Left ventricle myocardium inferior (tissue), 1 donor: ENCODE data around the gene OXA1L. TPM values are rescaled to one million over a fixed set of nuclear protein-coding genes. Genes with fewer than 3 reads are reported as not detected.
"Not testable (repeated sequence)": the region's sequence is repeated elsewhere in the genome, so short reads cannot be mapped to it uniquely, and the experiment has no call there.

Source experiments
- DNase-seq: peaks from one replicate; pipeline ENCODE4 v3.0.0-alpha.2; 2020
- H3K27ac ChIP-seq: fragments of 200-600 bp; replicated peaks from 2 replicates; pipeline ENCODE4 v1.8.0; 2021
- H3K27me3 ChIP-seq: fragments of 200-600 bp; 2 replicates; pipeline ENCODE4 v1.8.0; 2021; ENCODE audit warnings: low read depth
- H3K36me3 ChIP-seq: fragments of 200-600 bp; 2 replicates; pipeline ENCODE4 v1.8.0; 2021
- H3K4me1 ChIP-seq: fragments of 200-600 bp; 2 replicates; pipeline ENCODE4 v1.8.0; 2021
- H3K4me3 ChIP-seq: fragments of 200-600 bp; 2 replicates; pipeline ENCODE4 v1.8.0; 2021; ENCODE audit warnings: mild to moderate bottlenecking, moderate library complexity
- H3K9me3 ChIP-seq: fragments of 200-600 bp; replicated peaks from 2 replicates; pipeline ENCODE4 v1.8.0; 2021
- intact Hi-C: fragments of 100-400 bp; cut with micrococcal nuclease; formaldehyde crosslinking; loops from one replicate; pipeline ENCODE4 v1.11.0; 2022
- long read RNA-seq: library from polyadenylated mRNA; unstranded; transcript quantifications from one replicate; pipeline ENCODE4 v2.0.0, GENCODE V29; 2021
- total RNA-seq: library from RNA; stranded (reverse); fragmentation: NEBNext Ultra II Directional; extraction: Animal tissue kit (Norgen Biotek cat#: 25700); gene quantifications from one replicate; pipeline ENCODE4 v1.2.1, GENCODE V29; 2021
- TF ChIP-seq, protein P1 (sequence below): fragments of 200-600 bp; IDR thresholded peaks from 2 replicates; pipeline ENCODE4 v1.8.0; 2021; ENCODE audit warnings: antibody characterized with exemption, mild to moderate bottlenecking, borderline replicate concordance
- donor health status: DM: no; HTN: yes; CAD: no; lungs with severe emphysema.

The OXA1L gene
- total RNA-seq: 182 TPM
- long read RNA-seq, transcript OXA1L-201 (10 exons, 1,719 nt): major isoform, 251 of 288 reads
- long read RNA-seq, partial matches to known transcripts: 21 of 288 reads
- long read RNA-seq, other reads (novel, unspliced or antisense): 14 of 288 reads

DNA sequence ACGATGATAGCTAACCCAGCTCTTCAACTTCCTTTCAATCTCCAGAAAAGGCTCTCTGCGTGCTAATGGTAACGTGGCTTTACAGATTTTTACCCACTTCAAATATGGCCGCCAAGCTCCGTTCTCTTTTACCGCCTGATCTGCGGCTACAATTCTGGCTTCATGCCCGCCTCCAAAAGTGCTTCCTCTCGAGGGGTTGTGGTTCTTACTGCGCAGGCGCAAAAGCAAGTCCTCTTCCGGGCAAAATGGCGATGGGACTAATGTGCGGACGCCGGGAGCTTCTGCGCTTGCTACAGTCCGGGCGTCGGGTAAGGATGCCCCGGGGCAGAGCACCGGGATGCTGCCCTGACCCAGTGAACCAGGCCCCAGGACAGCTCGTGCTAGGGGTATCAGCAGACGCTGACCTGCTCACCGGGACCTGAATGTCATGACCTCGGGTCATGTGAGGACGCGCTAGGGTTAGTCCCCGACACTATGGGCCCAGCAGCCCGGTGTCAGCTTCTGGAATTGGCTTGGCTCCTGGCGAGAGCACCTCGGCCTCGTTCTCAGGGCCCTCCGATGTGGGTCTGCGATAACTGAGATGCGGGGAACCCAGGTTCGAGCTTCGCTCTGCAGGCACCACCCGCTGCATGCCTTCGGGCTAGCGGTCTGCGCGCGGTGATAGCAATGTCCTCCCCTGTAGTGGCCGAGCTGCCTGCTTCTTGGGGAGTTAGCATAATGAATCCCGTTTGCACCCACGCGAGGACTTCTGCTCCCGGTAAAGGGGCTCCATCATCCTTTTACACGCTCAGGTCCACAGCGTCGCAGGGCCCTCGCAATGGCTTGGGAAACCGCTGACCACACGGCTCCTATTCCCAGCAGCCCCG is at the start of gene OXA1L:
Gene OXA1L (plus strand): TSS at position 232 of the 866 bp plus-strand sequence. CDS start 14 bp downstream, at position 246.
- H3K27ac ChIP-seq: peak within 1 kb of the TSS; percentile 92
- H3K4me3 ChIP-seq: peak within 1 kb of the TSS; percentile 89
- no peaks in the 10 kb centered on the region for H3K27me3 ChIP-seq
- H3K9me3 ChIP-seq: peaks cover 9% of the 10 kb centered on the region
- peak; percentile 97 for DNase-seq
- H3K4me1 ChIP-seq: peaks cover 45% of the 10 kb centered on the region
- peaks cover 40% of the 10 kb centered on the region for H3K36me3 ChIP-seq
- TF ChIP-seq, protein P1, sequence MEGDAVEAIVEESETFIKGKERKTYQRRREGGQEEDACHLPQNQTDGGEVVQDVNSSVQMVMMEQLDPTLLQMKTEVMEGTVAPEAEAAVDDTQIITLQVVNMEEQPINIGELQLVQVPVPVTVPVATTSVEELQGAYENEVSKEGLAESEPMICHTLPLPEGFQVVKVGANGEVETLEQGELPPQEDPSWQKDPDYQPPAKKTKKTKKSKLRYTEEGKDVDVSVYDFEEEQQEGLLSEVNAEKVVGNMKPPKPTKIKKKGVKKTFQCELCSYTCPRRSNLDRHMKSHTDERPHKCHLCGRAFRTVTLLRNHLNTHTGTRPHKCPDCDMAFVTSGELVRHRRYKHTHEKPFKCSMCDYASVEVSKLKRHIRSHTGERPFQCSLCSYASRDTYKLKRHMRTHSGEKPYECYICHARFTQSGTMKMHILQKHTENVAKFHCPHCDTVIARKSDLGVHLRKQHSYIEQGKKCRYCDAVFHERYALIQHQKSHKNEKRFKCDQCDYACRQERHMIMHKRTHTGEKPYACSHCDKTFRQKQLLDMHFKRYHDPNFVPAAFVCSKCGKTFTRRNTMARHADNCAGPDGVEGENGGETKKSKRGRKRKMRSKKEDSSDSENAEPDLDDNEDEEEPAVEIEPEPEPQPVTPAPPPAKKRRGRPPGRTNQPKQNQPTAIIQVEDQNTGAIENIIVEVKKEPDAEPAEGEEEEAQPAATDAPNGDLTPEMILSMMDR: no peak
- intact Hi-C loops: no loop called here

GRCh38 chr14:22718091-22718490 is 48.4 kb upstream of the OXA1L start:
- intact Hi-C loops: no loop called here
- Histone ChIP-seq H3K36me3 (no peaks in the 10 kb centered on the region), H3K9me3 (peaks cover 13% of the 10 kb centered on the region), H3K27me3 (peaks cover 8% of the 10 kb centered on the region), H3K4me3 (no peak overlapping the region), H3K4me1 (no peaks in the 10 kb centered on the region), H3K27ac (no peak overlapping the region)
- TF ChIP-seq, protein P1: no peak
- DNase-seq: no peak

- H3K4me1 ChIP-seq: no peaks in the 10 kb centered on the region
- DNase-seq: no peak
- TF ChIP-seq, protein P1: no peak
- intact Hi-C loops: no loop called here
- H3K36me3 ChIP-seq: no peaks in the 10 kb centered on the region
- no peak overlapping the region for H3K4me3 ChIP-seq
- H3K9me3 ChIP-seq: peaks cover 13% of the 10 kb centered on the region
- H3K27me3 ChIP-seq: peaks cover 8% of the 10 kb centered on the region
- H3K27ac ChIP-seq: no peak overlapping the region
Measured at GRCh38 chr14:22721213-22721612, 45.3 kb upstream of the OXA1L start.

- Histone ChIP-seq H3K27ac (no peak overlapping the region), H3K9me3 (peaks cover 13% of the 10 kb centered on the region)
- DNase-seq: no peak
Measured at GRCh38 chr14:22723815-22724214, 42.7 kb upstream of the OXA1L start.

DNA sequence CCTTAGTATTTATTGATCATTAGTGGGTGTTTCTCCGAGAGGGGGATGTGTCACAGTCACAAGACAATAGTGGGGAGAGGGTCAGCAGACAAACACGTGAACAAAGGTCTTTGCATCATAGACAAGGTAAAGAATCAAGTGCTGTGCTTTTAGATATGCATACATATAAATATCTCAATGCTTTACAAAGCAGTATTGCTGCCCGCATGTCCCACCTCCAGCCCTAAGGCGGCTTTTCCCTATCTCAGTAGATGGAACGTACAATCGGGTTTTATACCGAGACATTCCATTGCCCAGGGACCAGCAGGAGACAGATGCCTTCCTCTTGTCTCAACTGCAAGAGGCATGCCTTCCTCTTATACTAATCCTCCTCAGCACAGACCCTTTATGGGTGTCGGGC is 41.6 kb upstream of the OXA1L start:
- H3K9me3 ChIP-seq: peaks cover 13% of the 10 kb centered on the region
- H3K4me1 ChIP-seq, DNase-seq, H3K4me3 ChIP-seq, H3K27me3 ChIP-seq, H3K27ac ChIP-seq, H3K36me3 ChIP-seq, intact Hi-C loops: not testable (repeated sequence)

More at GRCh38 chr14:22723815-22724214, 42.7 kb upstream of the OXA1L start:
- Histone ChIP-seq H3K27me3 (peaks cover 8% of the 10 kb centered on the region), H3K4me1 (no peaks in the 10 kb centered on the region), H3K4me3 (no peak overlapping the region), H3K36me3 (no peaks in the 10 kb centered on the region)
- intact Hi-C loops: no loop called here
- TF ChIP-seq, protein P1: no peak

DNA sequence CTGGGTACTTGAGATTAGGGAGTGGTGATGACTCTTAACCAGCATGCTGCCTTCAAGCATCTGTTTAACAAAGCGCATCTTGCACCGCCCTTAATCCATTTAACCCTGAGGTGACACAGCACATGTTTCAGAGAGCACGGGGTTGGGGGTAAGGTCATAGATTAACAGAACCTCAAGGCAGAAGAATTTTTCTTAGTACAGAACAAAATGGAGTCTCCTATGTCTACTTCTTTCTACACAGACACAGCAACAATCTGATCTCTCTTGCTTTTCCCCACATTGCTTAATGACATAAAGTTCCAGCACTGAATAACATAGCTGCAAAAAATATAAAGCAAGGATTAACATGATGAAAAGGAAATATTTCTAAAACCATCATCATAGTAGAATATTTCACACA is 41.1 kb upstream of the OXA1L start:
- H3K4me3 ChIP-seq, intact Hi-C loops, H3K27ac ChIP-seq, H3K4me1 ChIP-seq, H3K36me3 ChIP-seq, DNase-seq, H3K27me3 ChIP-seq: not testable (repeated sequence)
- peaks cover 13% of the 10 kb centered on the region for H3K9me3 ChIP-seq
